GM18511 (cell line): ENCODE results near the gene CAMK2D.
A peak's percentile ranks its signal among the peaks of the same experiment; 100 is the strongest.

Source experiments
- ATAC-seq: cut with Tn5 transposase; IDR thresholded peaks from one replicate; pipeline ENCODE4 v1.9.1; 2021; ENCODE audit warnings: mild to moderate bottlenecking, moderate library complexity; ENCODE audit not compliant: unreplicated experiment

Gene CAMK2D

GRCh38 chr4:113537628-113538027, 223.9 kb downstream of the CAMK2D start:
- ATAC-seq = no peak

- no peak for ATAC-seq
These were observed 224.3 kb downstream of the CAMK2D start for GRCh38 chr4:113537203-113537602.

GRCh38 chr4:113534711-113535110, 226.8 kb downstream of the CAMK2D start:
- no peak for ATAC-seq

- ATAC-seq = no peak
These were observed 230.0 kb downstream of the CAMK2D start for GRCh38 chr4:113531572-113531971.

- ATAC-seq = no peak
These were observed 233.1 kb downstream of the CAMK2D start for GRCh38 chr4:113528395-113528794.

- no peak for ATAC-seq
These were observed 236.0 kb downstream of the CAMK2D start for GRCh38 chr4:113525521-113525920.

GRCh38 chr4:113524505-113525186, 236.9 kb downstream of the CAMK2D start:
- peak; percentile 49 for ATAC-seq

- ATAC-seq = peak; percentile 93
These were observed 237.4 kb downstream of the CAMK2D start for GRCh38 chr4:113524096-113524495.

- no peak for ATAC-seq
These were observed 239.1 kb downstream of the CAMK2D start for GRCh38 chr4:113522433-113522832.

GRCh38 chr4:113513382-113513781, 248.2 kb downstream of the CAMK2D start:
- no peak for ATAC-seq

- ATAC-seq = no peak
These were observed 248.7 kb downstream of the CAMK2D start for GRCh38 chr4:113512880-113513279.

GRCh38 chr4:113511944-113512343, 249.6 kb downstream of the CAMK2D start:
- ATAC-seq = no peak

- ATAC-seq = no peak
These were observed 251.7 kb downstream of the CAMK2D start for GRCh38 chr4:113509851-113510250.

GRCh38 chr4:113505044-113505443, 256.5 kb downstream of the CAMK2D start:
- no peak for ATAC-seq

GRCh38 chr4:113504422-113504821, 257.1 kb downstream of the CAMK2D start:
- ATAC-seq = no peak

- no peak for ATAC-seq
These were observed 257.8 kb downstream of the CAMK2D start for GRCh38 chr4:113503691-113504090.

GRCh38 chr4:113502906-113503305, 258.6 kb downstream of the CAMK2D start:
- no peak for ATAC-seq

- no peak for ATAC-seq
These were observed 259.1 kb downstream of the CAMK2D start for GRCh38 chr4:113502476-113502875.

- no peak for ATAC-seq
These were observed 261.1 kb downstream of the CAMK2D start for GRCh38 chr4:113500424-113500823.

- ATAC-seq = no peak
These were observed 261.8 kb downstream of the CAMK2D start for GRCh38 chr4:113499696-113500095.

- ATAC-seq = no peak
These were observed 262.4 kb downstream of the CAMK2D start for GRCh38 chr4:113499166-113499565.

- no peak for ATAC-seq
These were observed 264.2 kb downstream of the CAMK2D start for GRCh38 chr4:113497154-113497884.
